CD4-positive, alpha-beta T cell (primary cell): ENCODE results near the gene CHKB. TPM values are rescaled to one million over a fixed set of nuclear protein-coding genes. Genes with fewer than 3 reads are reported as not detected.
A peak's percentile ranks its signal among the peaks of the same experiment; 100 is the strongest.

Experiments
- ATAC-seq: fragments of 200-7000 bp; cut with Tn5 transposase; one replicate; pipeline ENCODE4 v1.10.0; 2022; ENCODE audit warnings: mild to moderate bottlenecking; ENCODE audit not compliant: poor library complexity
- CTCF ChIA-PET: fragments of 350-600 bp; sonication (Branson Sonifier 250); formaldehyde crosslinking; loops from one replicate; lab custom pipeline; 2021; ENCODE audit warnings: antibody characterized with exemption, inconsistent platforms; lab: Charles Lee
- POLR2A ChIA-PET: fragments of 350-600 bp; sonication (Branson Sonifier 250); formaldehyde crosslinking; loops from one replicate; lab custom pipeline; 2021; ENCODE audit warnings: antibody characterized with exemption, inconsistent platforms; lab: Charles Lee
- DNase-seq, 14 experiments: peaks; one replicate each; pipeline ENCODE4 v3.0.0-alpha.2; 2013 to 2020; ENCODE audit warnings: mixed read lengths in 2 of 14
- H3K27ac ChIP-seq, 2 donors: one replicate each; pipeline versions ENCODE4 v1.5.1 to v1.7.0; 2013; ENCODE audit warnings: low read length in 2 of 2, low read depth in 1 of 2, mild to moderate bottlenecking in 1 of 2
- H3K27me3 ChIP-seq, 2 experiments: 1 replicate in 1 of 2; 2 replicates in 1 of 2; pipeline versions ENCODE4 v1.6.1 to v1.7.0; 2013; ENCODE audit warnings: low read length in 2 of 2, control low read depth in 1 of 2, mild to moderate bottlenecking in 1 of 2, moderate library complexity in 1 of 2; ENCODE audit not compliant: insufficient read depth in 2 of 2, control insufficient read depth in 1 of 2
- H3K36me3 ChIP-seq: one replicate; pipeline ENCODE4 v1.6.1; 2013; ENCODE audit warnings: low read length, control low read depth; ENCODE audit not compliant: insufficient read depth
- H3K4me1 ChIP-seq: one replicate; pipeline ENCODE4 v1.6.1; 2013; ENCODE audit warnings: low read length, control low read depth; ENCODE audit not compliant: insufficient read depth
- H3K4me3 ChIP-seq: one replicate; pipeline ENCODE4 v1.5.1; 2013; ENCODE audit warnings: mild to moderate bottlenecking, low read length, moderate library complexity
- H3K9me3 ChIP-seq, 2 experiments: 1 replicate in 1 of 2; 2 replicates in 1 of 2; pipeline versions ENCODE4 v1.6.1 to v1.7.0; 2013; ENCODE audit warnings: low read length in 2 of 2, mild to moderate bottlenecking in 2 of 2, control low read depth in 1 of 2, moderate library complexity in 1 of 2; ENCODE audit not compliant: control insufficient read depth in 1 of 2, insufficient read depth in 1 of 2
- H3K27ac Mint-ChIP-seq: one replicate; pipeline ENCODE4 v1.8.0; 2020; ENCODE audit warnings: mixed read lengths
- H3K27me3 Mint-ChIP-seq: one replicate; pipeline ENCODE4 v1.8.0; 2021; ENCODE audit warnings: mixed read lengths
- H3K36me3 Mint-ChIP-seq: one replicate; pipeline ENCODE4 v1.8.0; 2021; ENCODE audit warnings: low read depth, mixed read lengths
- H3K4me1 Mint-ChIP-seq: one replicate; pipeline ENCODE4 v1.8.0; 2021; ENCODE audit warnings: low read depth, mixed read lengths
- H3K4me3 Mint-ChIP-seq: one replicate; pipeline ENCODE4 v1.8.0; 2020; ENCODE audit warnings: mild to moderate bottlenecking, mixed read lengths
- H3K9me3 Mint-ChIP-seq: one replicate; pipeline ENCODE4 v1.8.0; 2020; ENCODE audit warnings: mixed read lengths
- intact Hi-C, 2 experiments: fragments of 100-400 bp; cut with DNase I in 1 of 2; cut with micrococcal nuclease in 1 of 2; formaldehyde crosslinking; loops; one replicate each; pipeline versions ENCODE4 v1.15.1 to v1.9.0; 2023 to 2025; cut with DNase I, micrococcal nuclease
- total RNA-seq, 174 experiments: library from RNA in 2 of 174; stranded (reverse) in 2 of 174; gene quantifications; one replicate each; pipeline ENCODE4 v1.2.3 and lab custom pipeline; 2021 to 2026
- TF ChIP-seq, protein P1 (sequence below): fragments of 200-600 bp; IDR thresholded peaks from one replicate; pipeline ENCODE4 v1.8.0; 2022; ENCODE audit warnings: antibody characterized with exemption, mild to moderate bottlenecking

The CHKB gene
- total RNA-seq, 2 experiments from 2014 or later, result 152 to 156 TPM

DNA sequence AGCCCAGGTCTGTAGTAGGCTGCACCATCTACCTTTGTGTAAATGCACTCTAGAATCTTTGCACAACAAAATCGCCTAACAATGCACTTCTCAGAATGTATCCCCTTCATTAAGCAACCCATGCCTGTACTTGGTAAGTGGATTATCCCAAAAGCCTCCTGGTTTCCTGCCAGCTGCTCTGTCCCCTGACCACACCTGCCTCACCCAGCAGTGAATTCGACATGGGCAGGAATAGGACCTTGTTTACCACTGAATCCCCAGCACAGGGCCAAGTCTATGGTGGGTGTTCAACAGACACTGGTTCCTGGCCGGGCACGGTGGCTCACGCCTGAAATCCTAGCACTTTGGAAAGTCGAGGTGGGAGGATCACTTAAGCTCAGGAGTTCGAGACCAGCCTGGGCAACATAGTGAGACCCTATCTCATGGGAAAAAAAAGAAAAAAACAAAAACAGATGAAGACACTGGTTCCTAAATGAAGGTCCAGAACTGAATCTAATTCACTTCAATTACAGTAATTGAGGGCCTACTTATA is 14.9 kb downstream of the CHKB start:
- TF ChIP-seq, protein P1, sequence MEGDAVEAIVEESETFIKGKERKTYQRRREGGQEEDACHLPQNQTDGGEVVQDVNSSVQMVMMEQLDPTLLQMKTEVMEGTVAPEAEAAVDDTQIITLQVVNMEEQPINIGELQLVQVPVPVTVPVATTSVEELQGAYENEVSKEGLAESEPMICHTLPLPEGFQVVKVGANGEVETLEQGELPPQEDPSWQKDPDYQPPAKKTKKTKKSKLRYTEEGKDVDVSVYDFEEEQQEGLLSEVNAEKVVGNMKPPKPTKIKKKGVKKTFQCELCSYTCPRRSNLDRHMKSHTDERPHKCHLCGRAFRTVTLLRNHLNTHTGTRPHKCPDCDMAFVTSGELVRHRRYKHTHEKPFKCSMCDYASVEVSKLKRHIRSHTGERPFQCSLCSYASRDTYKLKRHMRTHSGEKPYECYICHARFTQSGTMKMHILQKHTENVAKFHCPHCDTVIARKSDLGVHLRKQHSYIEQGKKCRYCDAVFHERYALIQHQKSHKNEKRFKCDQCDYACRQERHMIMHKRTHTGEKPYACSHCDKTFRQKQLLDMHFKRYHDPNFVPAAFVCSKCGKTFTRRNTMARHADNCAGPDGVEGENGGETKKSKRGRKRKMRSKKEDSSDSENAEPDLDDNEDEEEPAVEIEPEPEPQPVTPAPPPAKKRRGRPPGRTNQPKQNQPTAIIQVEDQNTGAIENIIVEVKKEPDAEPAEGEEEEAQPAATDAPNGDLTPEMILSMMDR, result no peak
- Histone ChIP-seq H3K27ac (no peak overlapping the region), H3K4me1 (peaks cover 10% of the 10 kb centered on the region), H3K4me3 (no peak overlapping the region), H3K36me3 (peaks cover 37% of the 10 kb centered on the region), H3K27me3 (no peaks in the 10 kb centered on the region), H3K9me3 (no peaks in the 10 kb centered on the region)
- H3K36me3 Mint-ChIP-seq, result peaks cover 39% of the 10 kb centered on the region
- H3K4me3 Mint-ChIP-seq, result no peak overlapping the region
- CTCF ChIA-PET, result no interaction called here
- H3K4me1 Mint-ChIP-seq, result peaks cover 9% of the 10 kb centered on the region
- ATAC-seq (no peak), DNase-seq (no peak)
- intact Hi-C loops, result no loop called here
- H3K27ac Mint-ChIP-seq, result no peak overlapping the region
- H3K27me3 Mint-ChIP-seq, result no peaks in the 10 kb centered on the region
- H3K9me3 Mint-ChIP-seq, result no peaks in the 10 kb centered on the region
- POLR2A ChIA-PET, result interaction anchor here (1.6 kb wide), 1 partner anchor 20 kb away, joined by 3 read pairs; no protein-coding TSS in a partner anchor

DNA sequence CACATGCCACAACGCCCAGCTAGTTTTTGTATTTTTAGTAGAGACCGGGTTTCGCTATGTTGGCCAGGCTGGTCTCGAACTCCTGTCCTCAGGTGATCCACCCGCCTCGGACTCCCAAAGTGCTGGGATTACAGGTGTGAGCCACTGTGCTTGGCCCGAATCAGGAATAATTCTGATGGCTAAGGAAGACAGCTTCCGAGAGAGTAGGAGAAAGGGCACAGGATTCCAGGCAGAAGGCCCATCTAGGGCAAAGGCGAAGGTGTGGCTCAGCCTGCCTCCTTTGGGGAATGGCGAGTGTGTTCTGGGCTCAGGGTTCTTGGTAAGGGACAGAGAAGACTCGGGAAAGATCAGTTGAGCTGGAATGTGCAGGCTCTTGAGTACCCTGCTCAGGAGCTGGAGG is 18.4 kb downstream of the CHKB start:
- no peak for ATAC-seq
- Mint-ChIP-seq H3K9me3 (no peaks in the 10 kb centered on the region), H3K27ac (no peak overlapping the region), H3K4me3 (no peak overlapping the region), H3K27me3 (no peaks in the 10 kb centered on the region), H3K36me3 (peaks cover 7% of the 10 kb centered on the region), H3K4me1 (peaks cover 16% of the 10 kb centered on the region)
- no peak for DNase-seq
- intact Hi-C loops, result loop anchor here in 1 of 2 experiments (5.0 kb wide), 1 partner anchor 37 kb away; the partner anchor contains the start of gene SCO2
- H3K36me3 ChIP-seq, result peaks cover 7% of the 10 kb centered on the region
- H3K27ac ChIP-seq, result no peak overlapping the region
- H3K27me3 ChIP-seq, result no peaks in the 10 kb centered on the region
- peaks cover 10% of the 10 kb centered on the region for H3K4me1 ChIP-seq
- no peak overlapping the region for H3K4me3 ChIP-seq
- TF ChIP-seq, protein P1, result no peak
- ChIA-PET CTCF (interaction anchor here (2.0 to 3.7 kb wide), 4 partner anchors 16 to 56 kb away, joined by 17 to 70 read pairs (median 24); partner anchors contain the start of genes KLHDC7B, LMF2, NCAPH2 and SCO2), POLR2A (interaction anchor here (0.8 to 4.2 kb wide), 8 partner anchors 11 to 57 kb away, joined by 3 to 56 read pairs (median 4); partner anchors contain the start of genes CHKB, LMF2, NCAPH2 and SCO2)
- no peaks in the 10 kb centered on the region for H3K9me3 ChIP-seq

DNA sequence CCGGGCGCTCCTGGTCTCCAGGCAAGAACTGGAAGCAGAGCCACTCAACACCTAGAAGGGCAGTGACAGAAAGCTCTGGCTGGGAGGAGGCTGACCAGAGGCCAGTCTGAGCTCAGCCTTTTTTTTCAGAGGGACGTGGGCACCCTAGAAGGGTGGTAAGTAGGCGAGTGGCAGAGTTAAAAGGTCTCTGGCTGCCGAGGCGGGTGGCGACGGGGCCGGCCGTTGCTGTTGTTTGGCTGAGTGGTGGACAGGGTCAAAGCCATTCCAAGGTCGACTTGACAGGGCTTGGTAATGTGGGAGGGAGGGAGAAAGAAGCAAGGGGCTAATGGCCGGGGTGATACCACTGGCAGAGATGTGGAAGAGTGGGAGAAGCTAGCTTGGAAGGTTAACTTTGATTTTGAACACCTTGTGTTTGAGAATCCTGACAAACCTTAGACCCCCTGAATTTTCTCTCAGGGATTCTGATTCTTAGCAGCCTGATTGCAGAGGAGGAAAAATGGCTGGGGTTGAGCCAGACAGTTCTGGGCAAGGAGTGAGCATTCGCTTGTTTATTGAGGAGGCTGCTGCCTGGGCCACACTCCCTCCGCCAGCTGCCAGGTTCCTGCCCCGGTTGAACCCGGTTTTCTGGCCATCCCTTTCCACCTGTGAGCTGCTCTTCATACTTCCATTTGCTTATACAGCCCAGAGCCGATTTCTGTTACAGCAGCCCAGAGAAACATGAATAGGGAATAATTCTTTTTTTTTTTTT is 19.1 kb downstream of the CHKB start:
- peak overlapping the region; percentile 96 for H3K4me3 Mint-ChIP-seq
- Histone ChIP-seq H3K27ac (no peak overlapping the region), H3K36me3 (peaks cover under 1% of the 10 kb centered on the region), H3K9me3 (no peaks in the 10 kb centered on the region), H3K4me3 (peak overlapping the region; percentile 84), H3K4me1 (peaks cover 10% of the 10 kb centered on the region), H3K27me3 (no peaks in the 10 kb centered on the region)
- POLR2A ChIA-PET, result interaction anchor here (0.6 to 4.2 kb wide), 15 partner anchors 15 to 372 kb away, joined by 3 to 56 read pairs (median 6); partner anchors contain the start of genes CHKB, MAPK8IP2, SCO2 and TYMP
- H3K27ac Mint-ChIP-seq, result peak overlapping the region; percentile 85
- no peaks in the 10 kb centered on the region for H3K9me3 Mint-ChIP-seq
- ATAC-seq, result no peak
- no peaks in the 10 kb centered on the region for H3K27me3 Mint-ChIP-seq
- intact Hi-C loops, result loop anchor here (1.0 to 5.0 kb wide), 5 partner anchors 17 to 55 kb away; partner anchors contain the start of genes CHKB (in 1 of the 2), KLHDC7B (in 1 of the 2), NCAPH2 (in 1 of the 2) and SCO2 (in 1 of the 2)
- CTCF ChIA-PET, result interaction anchor here (0.8 to 3.7 kb wide), 17 partner anchors 12 to 221 kb away, joined by 3 to 70 read pairs (median 5); partner anchors contain the start of genes ARSA, KLHDC7B, LMF2 and NCAPH2
- H3K4me1 Mint-ChIP-seq, result peaks cover 16% of the 10 kb centered on the region
- no peak for DNase-seq
- TF ChIP-seq, protein P1, result no peak
- peaks cover 2% of the 10 kb centered on the region for H3K36me3 Mint-ChIP-seq
